Hepatocyte (in vitro differentiated cells): Measurements from ENCODE around the gene ANKRD55.

Source experiments
- CTCF ChIP-seq: fragments of 200-600 bp; sonication (generic); IDR thresholded peaks from 2 replicates; pipeline ENCODE4 v1.5.1; 2016; ENCODE audit warnings: antibody characterized with exemption, mild to moderate bottlenecking; ENCODE audit not compliant: poor library complexity
- EZH2phosphoT487 ChIP-seq: fragments of 200-600 bp; sonication (generic); IDR thresholded peaks from one replicate; pipeline ENCODE4 v1.6.1; 2018; ENCODE audit warnings: antibody characterized with exemption, mild to moderate bottlenecking, low read depth, moderate library complexity; ENCODE audit not compliant: unreplicated experiment, severe bottlenecking

GRCh38 chr5:56152437-56152836 lies 80.7 kb downstream of the ANKRD55 start:
- TF ChIP-seq CTCF (no peak), EZH2phosphoT487 (no peak)
